Measurements from ENCODE around the gene CNTN5. TPM values are rescaled to one million over a fixed set of nuclear protein-coding genes. Genes with fewer than 3 reads are reported as not detected.
A peak's percentile ranks its signal among the peaks of the same experiment; 100 is the strongest.

The CNTN5 gene
- total RNA-seq, 1 donor = under 0.01 TPM

DNA sequence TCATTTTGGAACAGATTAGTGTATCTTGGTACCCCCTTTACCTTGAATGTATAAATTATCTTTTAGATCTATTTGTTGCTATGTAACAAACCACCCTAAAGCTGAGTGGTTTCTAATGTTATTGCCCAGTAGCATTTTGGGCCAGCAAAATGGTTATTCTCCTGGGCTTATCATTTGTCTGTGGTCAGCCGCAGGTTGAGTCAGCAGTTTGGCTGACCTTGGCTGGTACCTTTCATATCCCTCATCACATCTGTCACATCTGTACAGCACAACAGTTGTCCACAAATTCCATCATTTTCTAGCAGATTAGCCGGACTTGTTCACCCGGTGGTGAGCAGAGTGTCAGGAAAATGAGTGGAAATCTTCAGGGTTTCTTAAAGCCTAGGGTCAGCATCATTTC lies 1077.8 kb downstream of the CNTN5 start:
- DNase-seq (ENCODE audit: low read depth) = no peak
- TF ChIP-seq, protein P1, sequence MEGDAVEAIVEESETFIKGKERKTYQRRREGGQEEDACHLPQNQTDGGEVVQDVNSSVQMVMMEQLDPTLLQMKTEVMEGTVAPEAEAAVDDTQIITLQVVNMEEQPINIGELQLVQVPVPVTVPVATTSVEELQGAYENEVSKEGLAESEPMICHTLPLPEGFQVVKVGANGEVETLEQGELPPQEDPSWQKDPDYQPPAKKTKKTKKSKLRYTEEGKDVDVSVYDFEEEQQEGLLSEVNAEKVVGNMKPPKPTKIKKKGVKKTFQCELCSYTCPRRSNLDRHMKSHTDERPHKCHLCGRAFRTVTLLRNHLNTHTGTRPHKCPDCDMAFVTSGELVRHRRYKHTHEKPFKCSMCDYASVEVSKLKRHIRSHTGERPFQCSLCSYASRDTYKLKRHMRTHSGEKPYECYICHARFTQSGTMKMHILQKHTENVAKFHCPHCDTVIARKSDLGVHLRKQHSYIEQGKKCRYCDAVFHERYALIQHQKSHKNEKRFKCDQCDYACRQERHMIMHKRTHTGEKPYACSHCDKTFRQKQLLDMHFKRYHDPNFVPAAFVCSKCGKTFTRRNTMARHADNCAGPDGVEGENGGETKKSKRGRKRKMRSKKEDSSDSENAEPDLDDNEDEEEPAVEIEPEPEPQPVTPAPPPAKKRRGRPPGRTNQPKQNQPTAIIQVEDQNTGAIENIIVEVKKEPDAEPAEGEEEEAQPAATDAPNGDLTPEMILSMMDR (IDR thresholded peaks at IDR 0.05; ENCODE audit: insufficient read depth, low read depth, low read length) = no peak
- H3K4me3 ChIP-seq (ENCODE audit: low read depth, low read length) = no peak overlapping the region

DNA sequence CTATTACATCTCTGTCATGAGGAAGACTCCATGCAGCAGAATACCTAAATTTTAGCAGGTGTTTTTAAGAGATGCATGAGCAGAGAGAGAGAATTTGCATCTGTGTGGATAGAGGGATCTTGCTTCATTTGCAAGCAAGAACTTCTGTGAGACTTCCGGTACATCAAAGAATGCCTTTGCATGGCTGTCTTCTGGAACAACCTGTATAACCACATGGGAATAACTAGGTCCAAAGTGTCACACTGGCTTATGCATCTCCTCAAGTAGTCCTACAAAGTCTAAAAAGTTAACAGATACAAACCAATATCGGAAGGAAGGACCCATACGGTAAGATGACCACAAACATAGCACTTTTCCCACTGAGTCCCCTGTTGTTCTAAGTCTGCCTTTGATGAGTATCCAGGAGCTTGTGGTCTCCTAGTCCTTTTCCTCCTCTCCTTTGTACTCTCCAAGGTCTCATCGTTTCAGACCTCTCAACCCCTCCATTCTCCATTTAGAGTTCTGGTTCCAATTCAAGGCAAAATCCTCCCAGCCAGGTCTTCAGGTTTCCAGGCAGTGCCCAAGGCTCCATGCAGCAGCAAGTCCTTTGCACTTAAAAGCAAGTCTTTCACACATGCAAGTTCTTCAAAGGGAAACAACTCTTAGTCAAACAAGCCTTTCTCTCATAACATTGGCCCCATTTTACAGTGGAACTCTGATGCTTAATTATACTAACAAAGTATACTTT lies 1084.7 kb downstream of the CNTN5 start:
- no peak for DNase-seq (ENCODE audit: low read depth)
- no peak overlapping the region for H3K4me3 ChIP-seq (ENCODE audit: low read depth, low read length)
- TF ChIP-seq, protein P1 (IDR thresholded peaks at IDR 0.05; ENCODE audit: insufficient read depth, low read depth, low read length) = no peak

DNA sequence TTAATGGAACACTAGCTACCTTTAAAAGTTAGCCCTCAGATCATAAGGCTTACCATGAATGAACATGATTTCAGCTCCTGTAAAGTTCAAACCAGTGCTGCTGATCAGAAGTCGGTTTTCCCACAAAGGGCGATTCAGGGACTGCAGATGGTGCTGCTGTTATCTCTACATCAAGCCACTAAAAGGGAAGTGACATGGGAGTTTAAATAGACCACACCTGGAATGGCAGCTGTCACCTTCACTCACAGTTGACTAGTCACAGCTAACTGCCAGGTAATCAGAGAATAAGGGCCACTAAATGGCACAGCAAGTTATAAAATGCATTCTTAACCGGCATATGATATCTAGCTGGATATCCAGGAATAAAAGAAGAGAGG lies 1085.2 kb downstream of the CNTN5 start:
- TF ChIP-seq, protein P1 (IDR thresholded peaks at IDR 0.05; ENCODE audit: insufficient read depth, low read depth, low read length) = no peak
- H3K4me3 ChIP-seq (ENCODE audit: low read depth, low read length) = no peak overlapping the region
- no peak for DNase-seq (ENCODE audit: low read depth)

DNA sequence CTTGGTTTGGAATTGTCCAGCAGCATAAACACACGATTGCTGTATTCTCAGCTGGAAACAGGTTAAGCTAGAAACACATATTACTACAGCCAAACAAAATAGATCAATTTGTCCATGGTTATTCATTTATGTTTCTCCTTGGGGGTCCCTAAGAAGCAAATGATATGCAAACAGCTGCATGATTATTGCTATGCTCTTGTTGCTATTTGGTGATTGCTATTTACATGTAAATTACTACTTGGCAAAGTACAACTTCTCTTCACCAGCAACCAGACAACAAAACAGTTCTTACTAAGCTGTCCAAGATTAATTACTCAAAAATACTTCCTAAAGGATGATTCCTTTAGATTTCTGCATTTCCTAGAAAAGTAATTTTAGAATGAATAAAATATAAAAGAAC lies 1098.4 kb downstream of the CNTN5 start:
- TF ChIP-seq, protein P1 (IDR thresholded peaks at IDR 0.05; ENCODE audit: insufficient read depth, low read depth, low read length) = no peak
- no peak overlapping the region for H3K4me3 ChIP-seq (ENCODE audit: low read depth, low read length)
- DNase-seq (ENCODE audit: low read depth) = no peak

DNA sequence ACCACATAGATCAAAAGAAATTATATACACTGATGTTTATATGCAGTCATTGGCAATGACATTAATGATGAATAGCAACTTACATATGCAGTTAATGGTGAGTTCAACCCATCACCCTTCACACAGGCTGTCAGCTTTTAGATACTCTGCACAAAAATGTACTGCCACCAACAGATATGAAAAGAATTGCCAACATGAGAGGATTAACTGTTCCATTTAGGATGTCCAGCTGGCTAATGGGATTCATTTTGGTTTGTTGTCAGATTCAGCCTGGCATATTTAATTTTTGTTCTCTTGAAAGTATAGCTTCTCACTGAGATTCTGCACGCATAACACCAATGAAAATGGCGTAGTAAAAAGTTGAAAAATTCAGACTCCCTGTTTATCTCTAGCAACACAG lies 1112.4 kb downstream of the CNTN5 start:
- no peak overlapping the region for H3K4me3 ChIP-seq (ENCODE audit: low read depth, low read length)
- DNase-seq (ENCODE audit: low read depth) = no peak
- TF ChIP-seq, protein P1 (IDR thresholded peaks at IDR 0.05; ENCODE audit: insufficient read depth, low read depth, low read length) = no peak

DNA sequence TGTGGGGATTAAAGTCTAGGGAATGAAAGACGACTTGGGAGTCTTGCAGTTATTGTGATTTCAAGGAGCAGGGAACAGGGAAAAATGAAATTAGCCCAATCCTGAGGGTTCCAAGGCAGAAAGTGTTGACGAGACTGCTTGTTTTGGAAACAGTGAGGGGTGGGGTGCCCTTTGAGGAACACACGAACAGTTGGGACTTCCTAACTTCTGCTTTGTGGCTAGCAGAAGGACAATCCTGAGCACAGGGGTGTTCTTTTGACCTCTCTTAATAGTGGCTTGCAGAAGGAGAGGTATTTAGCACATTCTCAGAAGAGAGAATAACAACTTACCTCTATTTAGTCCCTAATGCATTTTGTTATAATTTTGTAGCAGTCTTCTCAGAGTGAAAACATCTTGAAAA lies 1120.5 kb downstream of the CNTN5 start:
- no peak for DNase-seq (ENCODE audit: low read depth)
- TF ChIP-seq, protein P1 (IDR thresholded peaks at IDR 0.05; ENCODE audit: insufficient read depth, low read depth, low read length) = no peak
- no peak overlapping the region for H3K4me3 ChIP-seq (ENCODE audit: low read depth, low read length)

DNA sequence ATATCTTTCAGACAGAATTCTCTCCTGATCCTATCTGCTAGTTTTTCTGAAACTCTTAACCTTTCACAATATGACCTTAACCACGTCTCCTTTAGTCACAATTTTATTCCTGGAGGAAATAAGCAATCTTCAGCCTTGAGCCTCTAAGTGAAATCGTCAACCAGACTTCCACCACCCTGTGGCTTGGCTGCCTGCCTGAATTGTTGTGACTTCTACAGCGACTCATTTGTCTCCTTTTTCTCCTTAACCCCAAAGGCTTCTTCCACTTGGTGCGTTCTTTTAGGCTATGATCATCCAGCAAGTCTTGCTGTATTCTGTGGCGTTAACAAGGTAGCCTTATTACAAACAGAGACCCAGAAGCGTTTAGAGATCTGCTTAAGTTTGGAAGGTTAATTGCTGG lies 1131.2 kb downstream of the CNTN5 start:
- TF ChIP-seq, protein P1 (IDR thresholded peaks at IDR 0.05; ENCODE audit: insufficient read depth, low read depth, low read length) = no peak
- peak; percentile 40 for DNase-seq (ENCODE audit: low read depth)
- H3K4me3 ChIP-seq (ENCODE audit: low read depth, low read length) = no peak overlapping the region
